Measurements from ENCODE around the gene MEIS2. TPM values are rescaled to one million over a fixed set of nuclear protein-coding genes. Genes with fewer than 3 reads are reported as not detected.

MEIS2 gene
- total RNA-seq, 1 donor from 2014 or later: 43.9 TPM

DNA sequence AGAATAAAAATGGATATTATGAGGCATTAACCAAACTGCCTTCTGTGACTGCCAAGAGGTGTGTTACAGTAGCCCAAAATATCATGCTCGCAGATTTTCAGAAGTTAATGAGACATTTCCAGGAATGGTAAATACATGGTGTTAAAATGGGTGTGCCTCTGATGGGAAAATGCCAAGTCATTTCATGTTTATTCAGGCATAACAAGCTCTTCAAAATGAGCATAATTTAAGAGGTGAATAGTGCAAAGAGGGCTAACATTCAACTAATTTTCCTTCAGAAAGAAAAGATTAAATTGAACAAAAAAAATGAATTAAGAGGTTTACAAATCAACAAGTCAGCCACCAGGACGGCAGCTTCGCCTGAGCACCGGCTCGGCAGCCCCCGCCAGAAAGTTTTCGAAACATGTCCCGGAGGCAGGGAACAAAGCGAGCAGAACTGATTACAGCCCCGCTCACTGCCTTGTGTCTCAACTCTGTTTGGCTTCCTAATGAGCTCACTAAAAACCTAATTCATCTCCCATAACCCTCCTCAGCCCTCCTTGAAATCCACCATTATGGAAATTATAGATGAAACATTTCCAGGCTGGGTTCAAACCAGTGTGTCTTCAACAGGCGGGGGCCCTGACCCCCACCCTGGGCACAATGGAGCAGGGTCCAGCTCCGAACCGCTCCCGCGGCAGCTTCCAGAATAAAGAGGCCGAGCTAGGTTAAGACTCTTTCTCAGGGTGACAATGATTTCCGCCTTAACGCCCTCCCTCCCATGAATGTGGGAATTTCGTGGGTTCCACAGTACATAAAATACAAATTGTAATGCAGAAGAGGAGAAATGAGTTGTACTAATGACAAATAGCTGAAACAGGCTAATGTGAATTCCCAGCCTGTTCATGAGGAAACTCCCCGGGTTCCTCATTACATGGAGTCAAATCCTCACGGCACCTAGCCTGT, 43.9 kb downstream of the MEIS2 start:
- ATAC-seq (ENCODE audit: poor library complexity): peak; percentile 81
- peak; percentile 82 for DNase-seq
- intact Hi-C loops (cut with DNase I): no loop called here

DNA sequence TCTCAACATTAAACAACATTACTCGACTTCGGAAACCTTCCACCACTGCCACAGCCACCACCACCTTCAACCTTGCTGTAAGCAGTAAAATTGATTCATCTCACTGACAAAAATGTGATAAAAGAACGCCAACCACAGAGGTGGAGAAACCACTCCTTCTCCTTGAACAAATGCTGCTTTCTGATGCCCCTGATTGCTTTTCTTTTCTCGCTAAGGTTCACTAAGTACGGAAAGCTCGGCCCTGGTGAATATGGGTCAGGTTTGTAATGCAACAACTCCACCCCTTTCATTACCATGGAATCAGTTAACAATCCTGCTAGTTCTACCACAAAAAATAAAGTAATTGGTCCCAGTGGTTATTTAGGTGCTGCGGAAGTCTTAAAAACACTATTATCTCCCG, 44.9 kb downstream of the MEIS2 start:
- DNase-seq: no peak
- no peak for ATAC-seq (ENCODE audit: poor library complexity)
- intact Hi-C loops (cut with DNase I): no loop called here

DNA sequence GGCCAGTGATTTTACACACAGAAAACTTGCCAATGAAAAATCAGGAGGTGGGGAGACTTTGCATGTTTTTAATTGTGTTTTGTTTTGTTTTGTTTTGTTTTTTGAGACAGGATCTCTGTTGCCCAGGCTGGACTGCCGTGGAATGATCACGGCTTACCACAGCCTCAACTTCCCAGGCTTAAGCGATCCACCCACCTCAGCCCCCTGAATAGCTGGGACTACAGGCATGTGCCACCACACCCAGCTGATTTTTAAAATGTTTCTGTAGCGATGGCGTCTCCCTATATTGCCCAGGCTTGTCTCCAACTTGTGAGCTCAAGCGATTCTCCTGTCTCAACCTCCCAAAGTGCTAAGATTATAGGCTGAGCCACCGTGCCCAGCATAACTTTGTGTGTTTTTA, 46.0 kb downstream of the MEIS2 start:
- ATAC-seq (ENCODE audit: poor library complexity) (no peak), DNase-seq (no peak)
- intact Hi-C loops (cut with DNase I): no loop called here

DNA sequence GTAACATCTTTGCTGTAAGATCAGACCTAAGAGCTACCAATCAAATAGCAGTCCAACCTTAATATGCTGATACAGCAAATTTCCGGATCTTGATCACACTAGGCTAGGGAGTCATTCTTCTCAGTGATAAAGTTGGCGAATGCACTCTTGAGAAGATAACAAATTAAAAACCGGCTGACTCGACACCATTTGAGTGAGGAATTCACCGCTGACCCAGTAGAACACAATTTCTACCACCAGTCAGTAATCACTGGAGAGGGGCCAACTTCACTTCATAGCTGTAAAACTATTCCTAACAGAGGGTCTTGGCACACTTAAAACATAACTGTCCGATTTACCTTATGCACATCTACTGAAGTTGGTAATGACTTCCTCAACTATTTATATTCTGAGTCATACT, 47.2 kb downstream of the MEIS2 start:
- no peak for DNase-seq
- ATAC-seq (ENCODE audit: poor library complexity): no peak
- intact Hi-C loops (cut with DNase I): no loop called here

DNA sequence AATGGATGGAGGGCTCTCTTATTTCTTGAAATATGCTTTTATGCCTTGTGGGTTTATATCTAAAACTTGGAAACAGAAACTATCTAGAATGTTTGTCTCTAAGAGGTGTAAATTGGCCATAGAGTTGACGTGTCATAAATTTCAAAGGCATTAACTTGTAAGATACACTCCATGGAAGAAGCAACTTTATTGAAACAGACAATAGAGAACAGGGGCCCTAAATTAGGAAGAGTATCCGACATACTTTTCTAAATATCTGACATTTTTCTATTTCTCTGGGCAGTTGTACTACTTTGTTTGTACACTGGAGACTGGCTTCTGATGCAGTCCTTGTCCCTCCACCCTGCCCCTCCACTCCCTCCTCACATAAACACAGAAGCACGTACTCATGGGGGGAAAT, 50.0 kb downstream of the MEIS2 start:
- intact Hi-C loops (cut with DNase I): no loop called here
- ATAC-seq (ENCODE audit: poor library complexity) (no peak), DNase-seq (no peak)

DNA sequence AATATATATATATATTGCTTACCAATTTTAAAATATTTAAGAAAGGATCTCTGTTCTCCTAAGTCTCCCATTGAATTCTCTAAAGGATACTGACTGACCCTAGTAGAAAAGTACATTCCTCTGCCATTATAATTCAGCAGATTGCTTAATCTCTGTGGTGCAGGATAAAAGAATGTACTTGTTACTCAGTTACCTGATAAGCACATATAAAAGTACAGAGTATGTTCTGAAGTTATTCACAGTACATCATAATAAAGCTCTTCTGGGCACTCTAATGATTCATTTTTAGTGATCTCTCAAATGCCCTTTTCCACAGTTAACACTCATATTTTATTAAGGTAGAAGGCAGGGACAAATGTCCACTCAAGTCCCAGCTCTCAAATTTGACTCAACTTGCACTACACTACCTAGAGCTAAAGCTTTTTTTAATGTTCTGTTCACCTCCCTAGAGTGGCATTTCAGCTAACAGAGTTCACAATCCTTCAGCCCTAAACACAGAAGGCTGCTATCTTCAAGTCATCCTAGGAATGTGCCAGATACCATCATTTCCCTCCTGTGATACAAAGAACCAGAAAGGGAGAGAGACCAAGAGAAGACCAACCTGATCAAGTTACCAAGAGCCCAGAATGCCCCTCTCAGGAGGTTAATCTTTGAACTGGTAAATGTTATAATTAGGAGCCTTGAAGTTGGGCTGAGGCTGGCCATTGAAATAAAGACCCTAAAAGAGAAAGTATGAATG, 53.3 kb downstream of the MEIS2 start:
- intact Hi-C loops (cut with DNase I): no loop called here
- ATAC-seq (ENCODE audit: poor library complexity) (peak; percentile 58), DNase-seq (no peak)

DNA sequence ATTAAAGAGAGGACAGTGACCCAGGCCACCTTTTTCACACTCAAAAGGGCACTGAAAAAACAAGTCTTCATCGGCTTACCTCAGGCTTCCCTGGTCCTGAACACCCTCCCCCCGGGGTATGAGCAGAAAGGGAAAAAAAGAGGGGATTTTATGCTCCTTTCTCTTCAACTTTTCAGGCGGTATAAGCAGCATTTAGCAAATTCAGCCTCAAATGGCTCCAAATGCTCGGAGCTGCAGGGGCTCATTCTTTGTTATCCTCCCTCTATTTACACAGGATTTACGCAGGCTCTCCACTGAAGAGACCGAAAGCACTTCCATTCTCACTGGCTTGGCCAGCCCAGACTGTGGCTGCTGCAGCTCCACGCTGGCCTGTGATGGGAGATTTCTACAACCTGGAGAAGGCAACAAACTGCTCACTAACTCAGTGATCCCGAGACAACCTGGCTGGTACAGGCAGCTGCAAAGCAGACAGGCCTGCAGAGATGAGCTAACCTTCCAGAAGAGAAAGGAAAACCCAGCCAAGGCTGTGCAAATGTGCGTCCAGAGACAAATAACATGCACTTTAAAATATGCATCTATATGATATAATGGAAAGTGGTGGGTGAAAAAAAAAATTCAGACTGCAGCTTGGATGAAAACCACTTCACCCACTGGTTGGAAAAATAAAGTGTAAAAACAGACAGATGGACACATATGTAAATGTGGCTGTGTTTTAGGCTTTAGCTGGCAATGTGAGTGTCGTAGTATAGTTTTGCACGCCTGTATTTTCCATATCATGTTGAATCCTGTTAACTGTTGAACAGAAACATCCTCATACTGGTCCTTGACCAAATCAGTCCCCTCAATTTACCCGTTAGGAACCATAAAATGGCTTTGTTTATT, 54.2 kb downstream of the MEIS2 start:
- peak; percentile 54 for ATAC-seq (ENCODE audit: poor library complexity)
- intact Hi-C loops (cut with DNase I): no loop called here
- no peak for DNase-seq

DNA sequence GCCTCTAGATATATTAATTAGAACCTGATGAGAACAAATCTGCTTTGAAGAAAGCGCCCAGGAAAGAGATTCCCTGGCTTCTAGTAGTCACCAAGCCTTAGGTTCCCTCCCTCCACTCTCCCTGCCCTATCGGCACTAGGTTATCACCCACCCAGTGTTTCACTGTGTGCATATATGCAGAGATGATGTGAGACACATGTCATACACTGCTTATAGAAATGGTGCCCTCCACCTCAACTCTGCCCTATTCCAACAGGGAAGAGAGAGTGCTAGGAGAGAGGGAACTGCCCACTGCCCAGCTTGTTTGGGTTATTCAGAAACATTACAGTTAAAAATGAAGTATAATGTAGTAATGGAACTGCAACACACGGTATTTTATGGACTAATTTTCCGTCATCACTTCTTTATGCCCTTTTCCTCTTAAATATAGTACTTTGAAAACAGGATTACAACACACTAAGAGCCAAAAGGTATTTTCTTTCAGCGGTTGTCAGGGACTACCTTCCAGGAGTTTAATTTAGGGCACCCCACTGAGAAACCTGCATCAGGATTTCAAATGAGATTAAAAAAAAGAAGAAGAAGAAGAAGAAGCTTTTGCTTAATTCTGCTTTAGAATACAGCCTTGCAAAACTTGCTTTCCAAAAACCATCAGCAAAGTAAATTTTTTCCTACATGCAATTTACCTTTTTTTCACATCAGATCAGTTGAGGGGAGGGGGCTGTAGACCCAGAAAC, 55.3 kb downstream of the MEIS2 start:
- no peak for DNase-seq
- intact Hi-C loops (cut with DNase I): no loop called here
- ATAC-seq (ENCODE audit: poor library complexity): no peak

DNA sequence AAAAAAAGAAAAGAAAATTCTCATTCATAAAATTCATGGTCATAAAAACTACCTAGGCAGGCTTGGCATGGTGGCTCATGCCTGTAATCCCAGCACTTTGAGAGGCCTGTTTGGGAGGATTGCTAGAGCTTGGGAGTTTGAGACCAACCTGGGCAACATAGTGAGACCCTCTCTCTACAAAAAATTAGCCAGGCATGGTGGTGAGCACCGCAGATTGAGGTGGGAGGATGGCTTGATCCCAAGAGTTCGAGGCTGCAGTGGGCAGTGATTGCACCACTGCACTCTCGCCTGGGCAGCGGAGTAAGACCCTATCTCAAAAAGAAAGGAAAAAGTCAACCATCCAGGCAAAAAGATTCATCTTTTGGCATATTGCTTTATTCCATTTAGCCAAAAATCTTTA, 58.5 kb downstream of the MEIS2 start:
- intact Hi-C loops (cut with DNase I): no loop called here
- no peak for ATAC-seq (ENCODE audit: poor library complexity)
- no peak for DNase-seq

DNA sequence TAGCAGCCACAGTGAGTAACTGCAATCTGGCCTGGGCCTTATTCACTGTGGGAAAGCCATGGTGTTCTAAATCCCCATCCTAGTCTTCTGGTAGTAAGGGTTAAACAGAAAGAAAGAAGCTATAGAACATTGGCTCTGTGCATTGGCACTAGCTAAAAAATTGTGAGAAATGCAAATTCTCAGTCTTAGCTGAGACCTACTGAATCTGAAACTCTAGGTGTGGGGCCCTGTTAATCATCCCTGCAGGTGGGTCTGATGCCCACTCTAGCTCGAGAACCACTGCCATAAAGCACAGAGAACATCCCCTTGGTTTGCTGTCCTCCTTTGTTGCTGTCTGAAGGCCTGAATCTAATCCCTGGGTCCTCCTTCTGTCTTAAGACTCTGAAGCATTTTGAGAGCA, 59.3 kb downstream of the MEIS2 start:
- intact Hi-C loops (cut with DNase I): no loop called here
- no peak for DNase-seq
- ATAC-seq (ENCODE audit: poor library complexity): no peak

DNA sequence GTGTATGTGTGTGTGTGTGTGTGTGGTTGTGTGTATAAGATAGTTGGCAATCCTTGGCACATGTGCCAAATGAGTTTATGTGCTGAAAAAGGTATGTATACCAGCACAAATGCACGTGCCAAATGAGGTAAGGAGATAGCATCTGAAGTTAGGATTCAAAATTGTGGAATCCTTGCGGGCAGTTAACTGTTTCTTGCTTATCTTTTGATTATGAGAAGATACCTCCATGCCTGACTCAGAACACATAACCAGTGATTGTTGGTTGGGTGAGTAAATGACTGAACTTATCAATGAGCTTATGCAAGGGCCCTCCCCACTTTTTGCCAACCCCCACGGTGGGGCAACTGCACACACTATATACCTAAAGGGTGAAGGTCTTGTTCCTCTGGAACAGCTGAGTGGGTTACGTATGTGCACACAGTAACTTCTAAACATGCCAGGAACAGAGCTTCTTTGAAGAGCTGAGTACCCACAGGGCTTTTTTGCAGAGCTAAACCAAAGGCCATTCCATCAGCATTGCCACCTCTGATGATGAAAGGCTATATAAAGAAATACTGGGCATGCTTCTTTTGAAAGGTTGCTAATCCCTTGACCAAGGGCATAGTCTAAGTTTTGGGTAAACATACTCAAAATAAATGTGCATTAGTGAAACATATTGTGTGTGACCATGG, 60.1 kb downstream of the MEIS2 start:
- intact Hi-C loops (cut with DNase I): no loop called here
- DNase-seq (no peak), ATAC-seq (ENCODE audit: poor library complexity) (no peak)

DNA sequence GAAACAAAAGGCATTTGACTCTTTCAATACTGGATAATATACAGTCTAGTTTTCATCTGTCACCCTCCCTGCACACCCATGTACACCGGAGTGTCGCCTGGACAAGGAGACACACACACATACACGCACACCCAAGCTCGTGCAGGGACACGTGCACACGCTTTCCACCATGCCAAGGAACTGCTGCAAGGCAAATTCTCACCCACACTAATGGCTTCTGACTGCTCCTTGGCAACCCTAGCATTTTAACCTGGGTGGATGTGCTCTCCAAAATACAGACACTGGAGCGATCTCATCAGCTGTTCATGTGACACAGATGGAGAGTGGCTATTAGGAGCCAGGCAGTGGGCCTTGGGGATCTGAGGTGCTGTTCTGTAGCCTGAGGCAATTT, 61.6 kb downstream of the MEIS2 start:
- intact Hi-C loops (cut with DNase I): no loop called here
- peak; percentile 48 for ATAC-seq (ENCODE audit: poor library complexity)
- DNase-seq: no peak

DNA sequence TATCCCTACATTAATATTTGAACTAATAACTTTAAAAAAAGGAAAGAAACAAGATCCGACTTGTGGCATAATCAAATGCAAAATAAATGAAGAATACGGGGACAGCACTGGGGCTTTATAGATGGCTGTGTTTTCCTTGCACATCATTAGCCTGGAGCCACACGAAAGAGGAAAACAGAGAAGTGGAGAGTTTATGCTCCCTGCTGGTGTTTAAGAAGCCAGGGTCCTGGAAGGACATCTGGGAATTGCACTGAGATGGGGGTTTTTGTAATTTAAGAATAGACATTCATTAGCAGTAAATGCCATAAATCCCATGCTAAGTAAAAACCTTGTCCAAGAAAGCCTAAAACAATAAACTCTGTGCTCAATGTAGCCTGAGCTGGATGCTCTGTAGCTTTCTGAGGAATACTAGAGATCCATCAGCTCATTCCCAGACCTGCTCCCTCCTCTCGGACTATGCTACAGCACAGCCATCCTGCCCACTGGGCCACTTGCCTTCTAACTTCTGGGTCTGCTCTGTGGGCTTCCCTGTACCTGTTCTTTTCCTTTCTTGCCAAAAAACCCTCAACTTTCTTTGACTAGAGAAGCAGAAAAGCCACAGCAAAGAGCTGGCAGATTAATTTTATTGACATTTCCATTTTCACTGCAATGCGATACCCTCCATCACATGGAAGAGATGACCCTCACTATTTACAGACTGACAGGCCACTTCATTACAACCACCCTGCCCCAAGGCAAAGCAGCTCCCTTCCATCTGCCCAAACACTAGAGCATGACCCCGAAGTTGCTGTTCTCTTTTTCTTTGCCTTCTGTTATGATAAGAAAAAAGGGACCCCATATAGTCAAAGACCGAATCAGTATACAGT, 62.3 kb downstream of the MEIS2 start:
- DNase-seq: no peak
- intact Hi-C loops (cut with DNase I): no loop called here
- no peak for ATAC-seq (ENCODE audit: poor library complexity)

DNA sequence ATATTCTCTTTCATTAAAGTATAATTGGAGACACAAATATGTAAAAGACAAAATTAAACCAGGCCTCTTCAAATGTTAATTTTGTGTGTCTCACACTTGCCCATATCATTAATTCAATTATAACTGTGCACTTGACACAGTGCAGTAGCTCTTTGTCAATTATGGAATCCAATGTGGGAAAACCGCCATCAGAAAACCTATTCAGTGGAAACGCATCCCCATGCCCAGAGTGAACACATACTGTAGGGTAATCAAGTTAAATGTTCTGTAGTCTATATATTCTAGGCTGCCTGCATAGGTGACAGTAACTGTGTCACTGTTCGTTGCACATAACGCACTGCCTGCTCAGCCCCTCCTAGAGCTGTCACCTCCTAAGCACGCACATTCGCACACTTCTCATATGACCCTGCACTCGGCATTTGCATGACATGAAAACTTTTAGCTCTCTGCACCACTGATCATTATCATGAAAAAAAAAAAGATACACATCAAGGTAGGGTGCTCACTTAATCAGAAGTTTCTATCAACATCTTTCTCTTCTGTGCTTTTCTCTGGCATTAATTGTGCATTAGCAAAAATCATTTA, 63.2 kb downstream of the MEIS2 start:
- intact Hi-C loops (cut with DNase I): no loop called here
- ATAC-seq (ENCODE audit: poor library complexity) (no peak), DNase-seq (no peak)

DNA sequence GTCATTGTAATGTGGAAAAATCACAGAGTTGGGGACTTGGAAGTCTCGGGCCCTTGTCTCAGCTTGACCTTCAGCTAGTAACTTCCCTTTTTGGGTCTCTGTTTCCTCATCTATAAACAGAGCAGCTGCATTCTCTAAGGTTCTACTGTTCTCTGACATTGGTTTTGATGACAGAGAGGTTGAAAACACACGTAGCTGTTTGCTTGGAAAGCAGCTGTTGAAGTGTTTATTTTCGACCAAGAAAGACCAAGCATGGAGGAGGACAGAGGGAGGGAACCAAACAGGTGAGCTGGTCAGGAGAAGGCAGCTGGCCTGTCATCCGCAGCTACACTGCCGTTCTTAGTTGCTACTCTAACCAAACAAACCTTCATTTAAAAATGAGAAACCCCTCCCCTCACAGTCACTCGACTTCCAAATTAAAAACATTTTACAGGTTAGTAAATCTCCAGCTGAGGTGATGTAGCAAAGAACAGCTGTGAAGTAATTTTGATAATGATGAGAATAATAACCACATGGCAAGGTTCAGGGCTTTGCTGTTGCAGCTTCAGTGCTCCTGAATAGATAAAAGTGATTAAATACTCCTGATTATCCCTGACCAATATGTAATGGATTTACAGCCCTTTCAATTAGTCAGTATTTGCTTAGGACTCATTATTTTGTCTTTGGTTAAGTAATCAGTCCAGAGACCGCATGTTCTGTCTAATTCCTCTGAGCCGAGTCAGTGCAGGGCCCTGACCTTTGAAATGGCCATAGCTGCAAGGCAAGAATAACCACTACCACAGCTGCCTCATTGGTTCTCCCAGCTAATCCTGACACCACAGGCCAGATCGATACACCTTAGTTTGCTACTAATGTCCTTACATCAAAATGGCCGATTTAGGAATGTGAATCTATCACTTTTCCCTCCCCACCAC, 65.3 kb downstream of the MEIS2 start:
- no peak for DNase-seq
- no peak for ATAC-seq (ENCODE audit: poor library complexity)
- intact Hi-C loops (cut with DNase I): no loop called here

DNA sequence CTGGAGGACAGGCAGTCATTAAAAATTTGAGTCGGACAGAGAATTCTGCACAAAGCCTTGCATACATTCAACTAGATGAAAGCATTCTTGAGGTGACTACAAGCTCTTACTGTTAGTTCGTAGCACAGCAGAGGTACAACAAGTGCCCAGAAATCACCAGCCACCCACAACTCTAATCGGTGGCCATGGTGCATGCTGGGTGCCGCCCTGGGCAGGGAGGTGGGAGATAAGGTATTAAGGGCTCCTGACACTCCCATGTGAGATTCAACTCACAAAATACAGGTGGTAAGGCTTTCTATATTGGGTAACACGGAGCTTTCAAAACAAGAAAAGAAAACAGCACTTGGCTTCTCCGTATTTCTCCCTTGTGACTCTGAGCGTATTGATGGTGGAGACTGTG, 66.0 kb downstream of the MEIS2 start:
- intact Hi-C loops (cut with DNase I): no loop called here
- no peak for DNase-seq
- peak; percentile 16 for ATAC-seq (ENCODE audit: poor library complexity)

Measured in Right ventricle myocardium superior (tissue), 1 donor.